HG02938 (cell line): ENCODE measurements around the gene FNBP1.

Experiments used
- ATAC-seq: cut with Tn5 transposase; IDR thresholded peaks from one replicate; pipeline ENCODE4 v1.9.1; 2021; ENCODE audit warnings: mild to moderate bottlenecking, moderate library complexity; ENCODE audit not compliant: unreplicated experiment

FNBP1 gene

GRCh38 chr9:130049431-130050210 lies 6.6 kb upstream of the FNBP1 start:
- ATAC-seq: no peak

- no peak for ATAC-seq
Observed at GRCh38 chr9:130045725-130046450, 2.9 kb upstream of the FNBP1 start.

- ATAC-seq: no peak
Observed at GRCh38 chr9:130043654-130044623, 950 bp upstream of the FNBP1 start.

- ATAC-seq: no peak
Observed at GRCh38 chr9:130042406-130042884, 544 bp downstream of the FNBP1 start.

GRCh38 chr9:130041648-130042405 lies 1.2 kb downstream of the FNBP1 start:
- ATAC-seq: no peak

- ATAC-seq: no peak
Observed at GRCh38 chr9:130040984-130041647, 1.9 kb downstream of the FNBP1 start.

- no peak for ATAC-seq
Observed at GRCh38 chr9:130039528-130040147, 3.4 kb downstream of the FNBP1 start.

GRCh38 chr9:130036099-130036498 lies 6.9 kb downstream of the FNBP1 start:
- no peak for ATAC-seq

- no peak for ATAC-seq
Observed at GRCh38 chr9:130034570-130034969, 8.4 kb downstream of the FNBP1 start.

GRCh38 chr9:130030651-130031127 lies 12.3 kb downstream of the FNBP1 start:
- no peak for ATAC-seq

- peak; percentile 43 for ATAC-seq
Observed at GRCh38 chr9:130029223-130029973, 13.6 kb downstream of the FNBP1 start.

- ATAC-seq: no peak
Observed at GRCh38 chr9:130028493-130029222, 14.3 kb downstream of the FNBP1 start.

GRCh38 chr9:130027533-130028365 lies 15.2 kb downstream of the FNBP1 start:
- no peak for ATAC-seq

- ATAC-seq: no peak
Observed at GRCh38 chr9:130026583-130027340, 16.2 kb downstream of the FNBP1 start.

- no peak for ATAC-seq
Observed at GRCh38 chr9:130024597-130024994, 18.4 kb downstream of the FNBP1 start.

GRCh38 chr9:130023994-130024596 lies 18.9 kb downstream of the FNBP1 start:
- no peak for ATAC-seq
